Measurements from ENCODE around the gene RAVER1.

DNA sequence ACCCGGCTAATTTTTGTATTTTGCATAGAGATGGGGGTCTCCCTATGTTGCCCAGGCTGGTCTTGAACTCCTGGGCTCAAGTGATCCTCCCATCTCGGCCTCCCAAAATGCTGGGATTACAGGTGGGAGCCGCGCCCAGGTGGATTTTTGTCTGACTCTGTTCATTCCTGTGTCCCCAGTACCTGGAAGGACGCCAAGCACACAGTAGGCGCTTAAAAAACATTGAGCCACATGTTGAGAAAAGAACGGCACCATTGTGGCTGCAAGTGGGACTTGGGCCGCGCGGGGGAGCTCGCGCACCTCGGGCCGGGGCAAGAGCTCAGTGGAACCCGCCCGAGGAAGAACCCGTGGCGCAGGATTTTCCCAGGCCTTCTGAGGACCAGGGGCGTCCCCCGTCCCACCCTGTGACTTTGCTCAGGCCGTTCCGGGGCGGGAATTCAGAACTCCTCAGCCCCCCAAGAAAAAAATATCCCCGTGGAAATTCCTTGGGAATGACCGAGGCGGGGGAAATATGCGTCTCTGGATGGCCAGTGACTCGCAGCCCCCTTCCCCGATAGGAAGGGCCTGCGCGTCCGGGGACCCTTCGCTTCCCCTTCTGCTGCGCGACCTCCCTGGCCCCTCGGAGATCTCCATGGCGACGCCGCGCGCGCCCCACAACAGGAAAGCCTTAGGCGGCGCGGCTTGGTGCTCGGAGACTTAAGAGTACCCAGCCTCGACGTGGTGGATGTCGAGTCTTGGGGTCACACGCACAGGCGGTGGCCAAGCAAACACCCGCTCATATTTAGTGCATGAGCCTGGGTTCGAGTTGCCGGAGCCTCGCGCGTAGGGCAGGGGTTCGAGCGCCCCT, 63.8 kb downstream of the RAVER1 start:
- TF ChIP-seq ZC3H10 (CRISPR knock-in tag; IDR thresholded peaks at IDR 0.05), result no peak
- TF ChIP-seq, protein P1, sequence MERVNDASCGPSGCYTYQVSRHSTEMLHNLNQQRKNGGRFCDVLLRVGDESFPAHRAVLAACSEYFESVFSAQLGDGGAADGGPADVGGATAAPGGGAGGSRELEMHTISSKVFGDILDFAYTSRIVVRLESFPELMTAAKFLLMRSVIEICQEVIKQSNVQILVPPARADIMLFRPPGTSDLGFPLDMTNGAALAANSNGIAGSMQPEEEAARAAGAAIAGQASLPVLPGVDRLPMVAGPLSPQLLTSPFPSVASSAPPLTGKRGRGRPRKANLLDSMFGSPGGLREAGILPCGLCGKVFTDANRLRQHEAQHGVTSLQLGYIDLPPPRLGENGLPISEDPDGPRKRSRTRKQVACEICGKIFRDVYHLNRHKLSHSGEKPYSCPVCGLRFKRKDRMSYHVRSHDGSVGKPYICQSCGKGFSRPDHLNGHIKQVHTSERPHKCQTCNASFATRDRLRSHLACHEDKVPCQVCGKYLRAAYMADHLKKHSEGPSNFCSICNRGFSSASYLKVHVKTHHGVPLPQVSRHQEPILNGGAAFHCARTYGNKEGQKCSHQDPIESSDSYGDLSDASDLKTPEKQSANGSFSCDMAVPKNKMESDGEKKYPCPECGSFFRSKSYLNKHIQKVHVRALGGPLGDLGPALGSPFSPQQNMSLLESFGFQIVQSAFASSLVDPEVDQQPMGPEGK (CRISPR knock-in tag; IDR thresholded peaks at IDR 0.05; ENCODE audit: borderline replicate concordance), result no peak
- TF ChIP-seq ISL1 (CRISPR knock-in tag; IDR thresholded peaks at IDR 0.05), result no peak
- TF ChIP-seq CSDC2 (CRISPR knock-in tag; IDR thresholded peaks at IDR 0.05), result no peak
- no peak for TF ChIP-seq ARNTL (CRISPR knock-in tag; IDR thresholded peaks at IDR 0.05; ENCODE audit: borderline replicate concordance, low read depth)
- TF ChIP-seq GLIS3 (CRISPR knock-in tag; IDR thresholded peaks at IDR 0.05), result no peak
- no peak for TF ChIP-seq ZFP30 (CRISPR knock-in tag; IDR thresholded peaks at IDR 0.05)
